ENCODE results near the gene TP63. TPM values are rescaled to one million over a fixed set of nuclear protein-coding genes. Genes with fewer than 3 reads are reported as not detected.

TP63 gene
- total and polyA plus RNA-seq, 7 experiments from 2014 or later, result 0.11 to 0.97 (median 0.20) TPM; not detected in 4

DNA sequence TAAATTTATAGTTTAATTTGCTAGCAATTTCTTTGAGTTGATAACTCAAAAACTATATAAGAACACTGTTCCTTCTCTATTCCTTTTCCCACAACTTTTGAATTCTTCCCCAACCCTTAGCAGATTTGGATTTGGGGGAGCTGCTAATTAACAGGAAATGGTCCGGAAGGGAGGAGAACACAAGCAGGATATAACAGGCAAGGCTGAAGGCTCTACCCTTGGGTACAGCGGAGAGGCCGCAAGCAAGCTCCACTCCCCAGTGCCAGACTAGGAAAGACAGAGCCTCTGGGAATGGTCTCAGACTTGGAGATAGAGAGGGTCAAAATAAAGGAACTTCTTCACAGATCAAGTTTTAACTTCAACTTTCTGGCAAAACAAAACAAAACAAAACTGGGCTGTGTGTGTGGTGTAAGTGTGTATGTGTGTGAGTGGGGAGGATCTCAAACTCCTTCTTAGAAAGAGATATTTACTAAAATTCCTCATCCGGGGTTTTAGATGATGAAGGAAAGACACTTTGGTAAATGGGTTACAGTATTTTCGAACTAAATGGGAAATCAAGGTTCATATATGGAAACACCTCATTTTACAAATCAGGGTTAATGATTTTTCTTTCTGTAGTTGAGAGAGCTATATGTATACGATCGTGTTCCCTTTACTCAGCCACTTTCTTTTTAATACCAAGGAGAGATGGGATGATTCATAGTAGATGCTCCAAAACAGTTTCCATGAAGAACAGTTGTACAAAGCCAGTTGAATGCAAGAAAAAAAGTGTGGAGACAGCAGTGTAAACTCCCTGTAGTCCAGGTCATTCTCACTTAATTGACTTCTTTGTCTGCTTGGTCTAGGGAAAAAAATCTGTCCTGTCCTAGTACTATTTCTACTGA is 161.1 kb downstream of the TP63 start:
- Mint-ChIP-seq H3K4me3 (no peak overlapping the region), H3K4me1 (peaks cover 4 to 31% (median 24%) of the 10 kb centered on the region in 7 donors), H3K27me3 (peaks cover 0 to 4% (median 0%) of the 10 kb centered on the region in 5 donors), H3K9me3 (no peaks in the 10 kb centered on the region), H3K36me3 (no peaks in the 10 kb centered on the region), H3K27ac (no peak overlapping the region)
- ATAC-seq, result no peak
- ChIA-PET POLR2A (no interaction called here), CTCF (interaction anchor here (1.5 kb wide), 1 partner anchor 520 kb away, joined by 3 read pairs; no protein-coding TSS in a partner anchor)
- H3K27ac ChIP-seq (ENCODE audit: low read depth, low read length), result no peak overlapping the region
- intact Hi-C loops (cut with micrococcal nuclease), result no loop called here
- H3K9me3 ChIP-seq (ENCODE audit: control insufficient read depth in 2 of 3, low read length in 3 of 3), result no peaks in the 10 kb centered on the region
- H3K4me3 ChIP-seq (ENCODE audit: low read length), result no peak overlapping the region
- H3K27me3 ChIP-seq (ENCODE audit: control insufficient read depth in 2 of 2, insufficient read depth in 2 of 2, low read length in 2 of 2), result no peaks in the 10 kb centered on the region
- no peaks in the 10 kb centered on the region for H3K4me1 ChIP-seq (ENCODE audit: control insufficient read depth in 2 of 2, insufficient read depth in 2 of 2, low read length in 2 of 2)
- no peak for DNase-seq
- no peaks in the 10 kb centered on the region for H3K36me3 ChIP-seq (ENCODE audit: control insufficient read depth in 2 of 3, insufficient read depth in 3 of 3, low read length in 3 of 3)

DNA sequence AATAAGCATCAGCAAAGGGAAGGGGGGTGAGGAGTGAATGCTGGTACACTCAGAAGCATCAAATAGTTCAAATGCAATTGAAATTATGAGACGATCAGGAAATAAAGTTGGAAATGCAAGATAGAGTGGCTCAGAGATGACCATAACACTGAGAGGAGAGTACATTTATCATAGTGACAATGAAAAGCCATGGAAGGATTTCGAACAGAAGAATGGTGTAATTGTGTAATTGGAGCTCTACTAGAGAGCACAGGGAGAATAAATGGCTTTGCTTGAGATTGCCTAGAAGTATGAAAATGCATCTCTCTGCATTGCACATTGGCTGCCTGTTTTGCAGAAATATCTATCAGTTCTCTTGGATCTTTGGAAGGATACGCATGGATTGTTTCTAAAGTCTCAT is 163.3 kb downstream of the TP63 start:
- Histone ChIP-seq H3K36me3 (ENCODE audit: control insufficient read depth in 2 of 3, insufficient read depth in 3 of 3, low read length in 3 of 3) (no peaks in the 10 kb centered on the region), H3K27me3 (ENCODE audit: control insufficient read depth in 2 of 2, insufficient read depth in 2 of 2, low read length in 2 of 2) (no peaks in the 10 kb centered on the region), H3K27ac (ENCODE audit: low read depth, low read length) (no peak overlapping the region), H3K9me3 (ENCODE audit: control insufficient read depth in 2 of 3, low read length in 3 of 3) (no peaks in the 10 kb centered on the region), H3K4me3 (ENCODE audit: low read length) (no peak overlapping the region), H3K4me1 (ENCODE audit: control insufficient read depth in 2 of 2, insufficient read depth in 2 of 2, low read length in 2 of 2) (no peaks in the 10 kb centered on the region)
- H3K4me3 Mint-ChIP-seq, result peak overlapping the region in 1 of 10 donors; percentile 5
- H3K36me3 Mint-ChIP-seq, result no peaks in the 10 kb centered on the region
- DNase-seq, result no peak
- no peak overlapping the region for H3K27ac Mint-ChIP-seq
- CTCF ChIA-PET, result no interaction called here
- intact Hi-C loops (cut with micrococcal nuclease), result no loop called here
- peaks cover 0 to 4% (median 0%) of the 10 kb centered on the region in 5 donors for H3K27me3 Mint-ChIP-seq
- no peak for ATAC-seq
- POLR2A ChIA-PET, result interaction anchor here (0.9 kb wide), 1 partner anchor 488 kb away, joined by 3 read pairs; no protein-coding TSS in a partner anchor
- no peaks in the 10 kb centered on the region for H3K9me3 Mint-ChIP-seq
- H3K4me1 Mint-ChIP-seq, result peaks cover 4 to 32% (median 24%) of the 10 kb centered on the region in 7 donors

DNA sequence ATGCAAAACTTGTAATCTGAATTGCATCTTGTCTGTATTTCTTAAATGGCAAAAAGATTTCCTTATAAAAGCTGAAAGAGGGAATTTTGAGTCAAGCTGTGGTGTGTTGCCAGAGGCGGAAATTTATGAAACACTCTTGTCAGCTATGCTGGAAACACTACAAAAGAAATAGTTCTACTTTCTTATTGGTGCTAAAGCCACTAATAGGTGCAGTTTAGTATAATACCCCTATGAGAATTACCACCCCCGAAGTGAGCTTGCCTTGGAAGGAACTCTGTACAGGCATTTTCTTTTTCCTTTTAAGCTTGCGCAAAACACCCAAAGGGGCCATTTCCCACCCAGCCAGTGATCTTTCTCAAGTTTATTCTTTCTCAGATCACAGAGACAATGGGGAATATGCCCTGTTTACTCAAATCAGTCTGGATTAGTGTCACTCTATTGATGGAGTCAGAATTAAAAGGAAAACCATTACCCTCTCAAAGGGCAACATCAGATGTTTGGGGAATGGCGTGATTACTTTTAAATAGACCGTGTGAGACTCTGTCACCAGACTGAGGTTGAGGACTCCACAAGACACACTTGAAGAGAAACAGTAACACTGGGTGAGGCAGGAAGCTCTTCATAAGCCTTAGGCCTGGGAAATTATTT is 166.0 kb downstream of the TP63 start:
- no peak overlapping the region for H3K4me3 Mint-ChIP-seq
- ATAC-seq, result no peak
- Histone ChIP-seq H3K27ac (ENCODE audit: low read depth, low read length) (no peak overlapping the region), H3K36me3 (ENCODE audit: control insufficient read depth in 2 of 3, insufficient read depth in 3 of 3, low read length in 3 of 3) (no peaks in the 10 kb centered on the region), H3K4me3 (ENCODE audit: low read length) (no peak overlapping the region), H3K4me1 (ENCODE audit: control insufficient read depth in 2 of 2, insufficient read depth in 2 of 2, low read length in 2 of 2) (no peaks in the 10 kb centered on the region), H3K27me3 (ENCODE audit: control insufficient read depth in 2 of 2, insufficient read depth in 2 of 2, low read length in 2 of 2) (no peaks in the 10 kb centered on the region), H3K9me3 (ENCODE audit: control insufficient read depth in 2 of 3, low read length in 3 of 3) (no peaks in the 10 kb centered on the region)
- DNase-seq, result no peak
- peaks cover 0 to 4% (median 0%) of the 10 kb centered on the region in 5 donors for H3K27me3 Mint-ChIP-seq
- POLR2A ChIA-PET, result no interaction called here
- H3K36me3 Mint-ChIP-seq, result no peaks in the 10 kb centered on the region
- H3K27ac Mint-ChIP-seq, result no peak overlapping the region
- intact Hi-C loops (cut with micrococcal nuclease), result no loop called here
- CTCF ChIA-PET, result no interaction called here
- H3K4me1 Mint-ChIP-seq, result peaks cover 0 to 21% (median 13%) of the 10 kb centered on the region in 7 donors
- no peaks in the 10 kb centered on the region for H3K9me3 Mint-ChIP-seq

DNA sequence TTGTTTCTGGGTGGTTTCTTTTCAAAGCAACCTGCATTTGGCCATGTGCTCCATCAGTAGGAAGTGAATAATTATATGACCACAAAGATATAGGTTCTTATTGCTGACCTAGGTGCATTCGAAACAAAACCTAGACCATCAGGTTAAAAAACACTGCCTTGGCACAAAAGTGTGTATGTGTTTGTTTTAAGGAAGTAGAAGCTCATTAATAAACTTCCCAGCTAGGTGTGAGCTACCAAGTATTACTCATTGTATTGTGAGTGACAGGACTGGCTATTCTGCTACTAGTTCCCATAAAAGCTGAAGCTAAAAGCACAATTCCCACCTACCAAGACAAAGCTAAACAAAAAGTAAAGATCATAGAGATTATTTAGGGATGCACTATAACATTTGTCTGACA is 168.2 kb downstream of the TP63 start:
- Histone ChIP-seq H3K27ac (ENCODE audit: low read depth, low read length) (no peak overlapping the region), H3K27me3 (ENCODE audit: control insufficient read depth in 2 of 2, insufficient read depth in 2 of 2, low read length in 2 of 2) (no peaks in the 10 kb centered on the region), H3K4me3 (ENCODE audit: low read length) (no peak overlapping the region), H3K9me3 (ENCODE audit: control insufficient read depth in 2 of 3, low read length in 3 of 3) (no peaks in the 10 kb centered on the region), H3K4me1 (ENCODE audit: control insufficient read depth in 2 of 2, insufficient read depth in 2 of 2, low read length in 2 of 2) (no peaks in the 10 kb centered on the region), H3K36me3 (ENCODE audit: control insufficient read depth in 2 of 3, insufficient read depth in 3 of 3, low read length in 3 of 3) (no peaks in the 10 kb centered on the region)
- Mint-ChIP-seq H3K36me3 (no peaks in the 10 kb centered on the region), H3K4me1 (peaks cover 0 to 18% (median 10%) of the 10 kb centered on the region in 7 donors), H3K9me3 (no peaks in the 10 kb centered on the region), H3K27me3 (peaks cover 0 to 1% (median 0%) of the 10 kb centered on the region in 5 donors), H3K27ac (no peak overlapping the region), H3K4me3 (no peak overlapping the region)
- ATAC-seq (no peak), DNase-seq (no peak)
- ChIA-PET CTCF (no interaction called here), POLR2A (no interaction called here)
- intact Hi-C loops (cut with micrococcal nuclease), result no loop called here

DNA sequence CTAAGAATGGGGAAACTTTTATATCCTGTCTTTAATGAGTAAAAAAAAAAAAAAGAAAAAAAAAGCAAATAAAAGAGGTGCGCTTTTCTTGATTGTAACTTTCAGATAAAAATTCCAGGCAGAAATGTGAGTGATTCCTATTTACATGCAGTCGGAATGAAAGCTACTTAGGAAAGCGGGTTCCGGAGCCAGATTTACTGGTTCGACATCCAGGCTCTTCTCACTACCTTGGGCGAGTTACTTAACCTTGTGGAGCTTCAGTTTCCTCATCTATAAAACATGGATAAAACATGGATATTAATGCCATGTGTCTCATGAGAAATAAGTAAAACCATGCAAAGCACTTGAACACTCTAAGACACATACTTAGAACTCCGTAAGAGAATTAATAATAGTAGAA is 169.2 kb downstream of the TP63 start:
- H3K4me3 ChIP-seq (ENCODE audit: low read length), result no peak overlapping the region
- no peak overlapping the region for H3K27ac Mint-ChIP-seq
- intact Hi-C loops (cut with micrococcal nuclease), result no loop called here
- no peaks in the 10 kb centered on the region for H3K27me3 Mint-ChIP-seq
- no peaks in the 10 kb centered on the region for H3K9me3 Mint-ChIP-seq
- H3K36me3 ChIP-seq (ENCODE audit: control insufficient read depth in 2 of 3, insufficient read depth in 3 of 3, low read length in 3 of 3), result no peaks in the 10 kb centered on the region
- H3K4me1 Mint-ChIP-seq, result peaks cover 0 to 7% (median 2%) of the 10 kb centered on the region in 7 donors
- POLR2A ChIA-PET, result no interaction called here
- no peaks in the 10 kb centered on the region for H3K36me3 Mint-ChIP-seq
- H3K4me3 Mint-ChIP-seq, result no peak overlapping the region
- ATAC-seq (no peak), DNase-seq (no peak)
- CTCF ChIA-PET, result interaction anchor here (1.2 kb wide), 1 partner anchor 528 kb away, joined by 3 read pairs; no protein-coding TSS in a partner anchor
- no peaks in the 10 kb centered on the region for H3K9me3 ChIP-seq (ENCODE audit: control insufficient read depth in 2 of 3, low read length in 3 of 3)
- no peaks in the 10 kb centered on the region for H3K27me3 ChIP-seq (ENCODE audit: control insufficient read depth in 2 of 2, insufficient read depth in 2 of 2, low read length in 2 of 2)
- no peak overlapping the region for H3K27ac ChIP-seq (ENCODE audit: low read depth, low read length)
- no peaks in the 10 kb centered on the region for H3K4me1 ChIP-seq (ENCODE audit: control insufficient read depth in 2 of 2, insufficient read depth in 2 of 2, low read length in 2 of 2)

DNA sequence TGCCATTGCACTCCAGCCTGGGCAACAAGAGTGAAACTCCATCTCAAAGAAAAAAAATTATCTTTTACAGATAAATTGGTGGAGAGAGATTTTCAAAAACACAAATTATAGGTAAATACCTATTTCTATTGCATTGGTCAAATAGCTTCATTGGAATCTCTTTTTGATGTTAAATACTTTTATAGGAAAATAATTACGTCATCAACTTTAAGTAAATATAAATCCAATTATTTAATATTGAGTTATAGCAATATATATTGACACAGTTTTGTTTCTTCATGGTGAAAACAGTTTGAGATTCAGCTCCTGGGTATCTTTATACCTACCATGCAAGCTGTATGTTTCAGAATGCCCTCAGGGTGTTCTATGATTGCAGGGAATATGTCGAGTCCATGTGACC is 172.1 kb downstream of the TP63 start:
- H3K36me3 ChIP-seq (ENCODE audit: control insufficient read depth in 2 of 3, insufficient read depth in 3 of 3, low read length in 3 of 3), result no peaks in the 10 kb centered on the region
- Mint-ChIP-seq H3K9me3 (no peaks in the 10 kb centered on the region), H3K4me1 (no peaks in the 10 kb centered on the region), H3K27ac (no peak overlapping the region), H3K4me3 (no peak overlapping the region), H3K36me3 (no peaks in the 10 kb centered on the region), H3K27me3 (no peaks in the 10 kb centered on the region)
- ChIA-PET POLR2A (no interaction called here), CTCF (no interaction called here)
- no peaks in the 10 kb centered on the region for H3K27me3 ChIP-seq (ENCODE audit: control insufficient read depth in 2 of 2, insufficient read depth in 2 of 2, low read length in 2 of 2)
- H3K27ac ChIP-seq (ENCODE audit: low read depth, low read length), result no peak overlapping the region
- no peaks in the 10 kb centered on the region for H3K9me3 ChIP-seq (ENCODE audit: control insufficient read depth in 2 of 3, low read length in 3 of 3)
- intact Hi-C loops (cut with micrococcal nuclease), result no loop called here
- DNase-seq (no peak), ATAC-seq (no peak)
- H3K4me1 ChIP-seq (ENCODE audit: control insufficient read depth in 2 of 2, insufficient read depth in 2 of 2, low read length in 2 of 2), result no peaks in the 10 kb centered on the region
- no peak overlapping the region for H3K4me3 ChIP-seq (ENCODE audit: low read length)
